ENCODE results near the gene SMYD4.
"Not testable (repeated sequence)": the region's sequence is repeated elsewhere in the genome, so short reads cannot be mapped to it uniquely, and the experiment has no call there.

Gene SMYD4

GRCh38 chr17:1802429-1802828, 27.3 kb downstream of the SMYD4 start:
- H3K9me3 ChIP-seq (ENCODE audit: control insufficient read depth, low read length) = no peaks in the 10 kb centered on the region
- H3K4me1 ChIP-seq (ENCODE audit: control insufficient read depth, insufficient read depth, low read length, poor library complexity, severe bottlenecking) = no peaks in the 10 kb centered on the region
- DNase-seq = no peak
- no peak overlapping the region for H3K4me3 ChIP-seq (ENCODE audit: insufficient read depth, low read depth, low read length, poor library complexity, severe bottlenecking)
- H3K27ac ChIP-seq (ENCODE audit: insufficient read depth, low read length, poor library complexity, severe bottlenecking) = no peak overlapping the region
- peaks cover 18% of the 10 kb centered on the region for H3K36me3 ChIP-seq (ENCODE audit: control insufficient read depth, insufficient read depth, low read length)
- H3K27me3 ChIP-seq (replicated peaks; ENCODE audit: control insufficient read depth, insufficient read depth, low read length, poor library complexity, severe bottlenecking) = no peaks in the 10 kb centered on the region

GRCh38 chr17:1800712-1801111, 29.0 kb downstream of the SMYD4 start:
- no peak overlapping the region for H3K27ac ChIP-seq (ENCODE audit: insufficient read depth, low read length, poor library complexity, severe bottlenecking)
- no peak for DNase-seq
- H3K36me3 ChIP-seq (ENCODE audit: control insufficient read depth, insufficient read depth, low read length) = peaks cover 18% of the 10 kb centered on the region
- H3K4me1 ChIP-seq (ENCODE audit: control insufficient read depth, insufficient read depth, low read length, poor library complexity, severe bottlenecking) = no peaks in the 10 kb centered on the region
- H3K9me3 ChIP-seq (ENCODE audit: control insufficient read depth, low read length) = no peaks in the 10 kb centered on the region
- H3K4me3 ChIP-seq (ENCODE audit: insufficient read depth, low read depth, low read length, poor library complexity, severe bottlenecking) = no peak overlapping the region
- no peaks in the 10 kb centered on the region for H3K27me3 ChIP-seq (replicated peaks; ENCODE audit: control insufficient read depth, insufficient read depth, low read length, poor library complexity, severe bottlenecking)

- Histone ChIP-seq H3K27ac (ENCODE audit: insufficient read depth, low read length, poor library complexity, severe bottlenecking) (no peak overlapping the region), H3K4me1 (ENCODE audit: control insufficient read depth, insufficient read depth, low read length, poor library complexity, severe bottlenecking) (no peaks in the 10 kb centered on the region), H3K9me3 (ENCODE audit: control insufficient read depth, low read length) (no peaks in the 10 kb centered on the region), H3K27me3 (replicated peaks; ENCODE audit: control insufficient read depth, insufficient read depth, low read length, poor library complexity, severe bottlenecking) (no peaks in the 10 kb centered on the region), H3K36me3 (ENCODE audit: control insufficient read depth, insufficient read depth, low read length) (peaks cover 18% of the 10 kb centered on the region), H3K4me3 (ENCODE audit: insufficient read depth, low read depth, low read length, poor library complexity, severe bottlenecking) (no peak overlapping the region)
- DNase-seq = no peak
These were observed 29.5 kb downstream of the SMYD4 start for GRCh38 chr17:1800240-1800639.

- H3K4me1 ChIP-seq (ENCODE audit: control insufficient read depth, insufficient read depth, low read length, poor library complexity, severe bottlenecking); DNase-seq; H3K27ac ChIP-seq (ENCODE audit: insufficient read depth, low read length, poor library complexity, severe bottlenecking); H3K27me3 ChIP-seq (replicated peaks; ENCODE audit: control insufficient read depth, insufficient read depth, low read length, poor library complexity, severe bottlenecking); H3K4me3 ChIP-seq (ENCODE audit: insufficient read depth, low read depth, low read length, poor library complexity, severe bottlenecking); H3K9me3 ChIP-seq (ENCODE audit: control insufficient read depth, low read length): not testable (repeated sequence)
- H3K36me3 ChIP-seq (ENCODE audit: control insufficient read depth, insufficient read depth, low read length) = peaks cover 10% of the 10 kb centered on the region
These were observed 31.9 kb downstream of the SMYD4 start for GRCh38 chr17:1797846-1798245.

- no peaks in the 10 kb centered on the region for H3K4me1 ChIP-seq (ENCODE audit: control insufficient read depth, insufficient read depth, low read length, poor library complexity, severe bottlenecking)
- peaks cover 8% of the 10 kb centered on the region for H3K36me3 ChIP-seq (ENCODE audit: control insufficient read depth, insufficient read depth, low read length)
- H3K27ac ChIP-seq (ENCODE audit: insufficient read depth, low read length, poor library complexity, severe bottlenecking) = no peak overlapping the region
- H3K9me3 ChIP-seq (ENCODE audit: control insufficient read depth, low read length) = no peaks in the 10 kb centered on the region
- no peak overlapping the region for H3K4me3 ChIP-seq (ENCODE audit: insufficient read depth, low read depth, low read length, poor library complexity, severe bottlenecking)
- no peaks in the 10 kb centered on the region for H3K27me3 ChIP-seq (replicated peaks; ENCODE audit: control insufficient read depth, insufficient read depth, low read length, poor library complexity, severe bottlenecking)
- DNase-seq = no peak
These were observed 32.4 kb downstream of the SMYD4 start for GRCh38 chr17:1797323-1797722.

GRCh38 chr17:1796800-1797199, 32.9 kb downstream of the SMYD4 start:
- Histone ChIP-seq H3K27me3 (replicated peaks; ENCODE audit: control insufficient read depth, insufficient read depth, low read length, poor library complexity, severe bottlenecking) (no peaks in the 10 kb centered on the region), H3K4me1 (ENCODE audit: control insufficient read depth, insufficient read depth, low read length, poor library complexity, severe bottlenecking) (no peaks in the 10 kb centered on the region), H3K4me3 (ENCODE audit: insufficient read depth, low read depth, low read length, poor library complexity, severe bottlenecking) (no peak overlapping the region), H3K9me3 (ENCODE audit: control insufficient read depth, low read length) (no peaks in the 10 kb centered on the region), H3K36me3 (ENCODE audit: control insufficient read depth, insufficient read depth, low read length) (peaks cover 8% of the 10 kb centered on the region), H3K27ac (ENCODE audit: insufficient read depth, low read length, poor library complexity, severe bottlenecking) (no peak overlapping the region)
- no peak for DNase-seq

- H3K9me3 ChIP-seq (ENCODE audit: control insufficient read depth, low read length) = no peaks in the 10 kb centered on the region
- H3K4me3 ChIP-seq (ENCODE audit: insufficient read depth, low read depth, low read length, poor library complexity, severe bottlenecking) = no peak overlapping the region
- no peaks in the 10 kb centered on the region for H3K4me1 ChIP-seq (ENCODE audit: control insufficient read depth, insufficient read depth, low read length, poor library complexity, severe bottlenecking)
- H3K27me3 ChIP-seq (replicated peaks; ENCODE audit: control insufficient read depth, insufficient read depth, low read length, poor library complexity, severe bottlenecking) = no peaks in the 10 kb centered on the region
- no peak for DNase-seq
- no peak overlapping the region for H3K27ac ChIP-seq (ENCODE audit: insufficient read depth, low read length, poor library complexity, severe bottlenecking)
- H3K36me3 ChIP-seq (ENCODE audit: control insufficient read depth, insufficient read depth, low read length) = no peaks in the 10 kb centered on the region
These were observed 36.3 kb downstream of the SMYD4 start for GRCh38 chr17:1793447-1793806.

- no peaks in the 10 kb centered on the region for H3K9me3 ChIP-seq (ENCODE audit: control insufficient read depth, low read length)
- H3K4me1 ChIP-seq (ENCODE audit: control insufficient read depth, insufficient read depth, low read length, poor library complexity, severe bottlenecking) = no peaks in the 10 kb centered on the region
- H3K27me3 ChIP-seq (replicated peaks; ENCODE audit: control insufficient read depth, insufficient read depth, low read length, poor library complexity, severe bottlenecking) = no peaks in the 10 kb centered on the region
- H3K27ac ChIP-seq (ENCODE audit: insufficient read depth, low read length, poor library complexity, severe bottlenecking) = no peak overlapping the region
- no peak for DNase-seq
- no peak overlapping the region for H3K4me3 ChIP-seq (ENCODE audit: insufficient read depth, low read depth, low read length, poor library complexity, severe bottlenecking)
- H3K36me3 ChIP-seq (ENCODE audit: control insufficient read depth, insufficient read depth, low read length) = no peaks in the 10 kb centered on the region
These were observed 36.9 kb downstream of the SMYD4 start for GRCh38 chr17:1792495-1793446.

GRCh38 chr17:1789936-1790335, 39.8 kb downstream of the SMYD4 start:
- DNase-seq = no peak
- Histone ChIP-seq H3K4me1 (ENCODE audit: control insufficient read depth, insufficient read depth, low read length, poor library complexity, severe bottlenecking) (no peaks in the 10 kb centered on the region), H3K9me3 (ENCODE audit: control insufficient read depth, low read length) (no peaks in the 10 kb centered on the region), H3K36me3 (ENCODE audit: control insufficient read depth, insufficient read depth, low read length) (peaks cover 23% of the 10 kb centered on the region), H3K4me3 (ENCODE audit: insufficient read depth, low read depth, low read length, poor library complexity, severe bottlenecking) (no peak overlapping the region), H3K27me3 (replicated peaks; ENCODE audit: control insufficient read depth, insufficient read depth, low read length, poor library complexity, severe bottlenecking) (no peaks in the 10 kb centered on the region), H3K27ac (ENCODE audit: insufficient read depth, low read length, poor library complexity, severe bottlenecking) (no peak overlapping the region)

GRCh38 chr17:1787301-1787902, 42.3 kb downstream of the SMYD4 start:
- no peak overlapping the region for H3K4me3 ChIP-seq (ENCODE audit: insufficient read depth, low read depth, low read length, poor library complexity, severe bottlenecking)
- no peaks in the 10 kb centered on the region for H3K9me3 ChIP-seq (ENCODE audit: control insufficient read depth, low read length)
- H3K36me3 ChIP-seq (ENCODE audit: control insufficient read depth, insufficient read depth, low read length) = peaks cover 34% of the 10 kb centered on the region
- H3K4me1 ChIP-seq (ENCODE audit: control insufficient read depth, insufficient read depth, low read length, poor library complexity, severe bottlenecking) = no peaks in the 10 kb centered on the region
- H3K27ac ChIP-seq (ENCODE audit: insufficient read depth, low read length, poor library complexity, severe bottlenecking) = no peak overlapping the region
- H3K27me3 ChIP-seq (replicated peaks; ENCODE audit: control insufficient read depth, insufficient read depth, low read length, poor library complexity, severe bottlenecking) = no peaks in the 10 kb centered on the region
- DNase-seq = no peak
